ENCODE measurements around the gene IFI44.

The IFI44 gene

GRCh38 chr1:78672428-78672827, 22.8 kb downstream of the IFI44 start:
- no peaks in the 10 kb centered on the region for H3K4me1 ChIP-seq (ENCODE audit: insufficient read depth, poor library complexity, severe bottlenecking)
- H3K9me3 ChIP-seq (ENCODE audit: severe bottlenecking) = no peaks in the 10 kb centered on the region
- H3K27ac ChIP-seq (ENCODE audit: poor library complexity, severe bottlenecking) = no peak overlapping the region
- TF ChIP-seq CTCF (IDR thresholded peaks at IDR 0.05; ENCODE audit: poor library complexity, severe bottlenecking) = no peak
- H3K36me3 ChIP-seq (ENCODE audit: low read depth) = no peaks in the 10 kb centered on the region
- no peak for ATAC-seq (ENCODE audit: low read depth)
- no peak for DNase-seq (ENCODE audit: low spot score)
- no peaks in the 10 kb centered on the region for H3K27me3 ChIP-seq (ENCODE audit: insufficient read depth, poor library complexity, severe bottlenecking)
- H3K4me3 ChIP-seq (ENCODE audit: severe bottlenecking) = no peak overlapping the region

GRCh38 chr1:78673120-78673519, 23.5 kb downstream of the IFI44 start:
- H3K27me3 ChIP-seq (ENCODE audit: insufficient read depth, poor library complexity, severe bottlenecking) = no peaks in the 10 kb centered on the region
- no peak for ATAC-seq (ENCODE audit: low read depth)
- TF ChIP-seq CTCF (IDR thresholded peaks at IDR 0.05; ENCODE audit: poor library complexity, severe bottlenecking) = no peak
- H3K4me1 ChIP-seq (ENCODE audit: insufficient read depth, poor library complexity, severe bottlenecking) = no peaks in the 10 kb centered on the region
- no peak for DNase-seq (ENCODE audit: low spot score)
- H3K9me3 ChIP-seq (ENCODE audit: severe bottlenecking) = no peaks in the 10 kb centered on the region
- H3K4me3 ChIP-seq (ENCODE audit: severe bottlenecking) = no peak overlapping the region
- no peak overlapping the region for H3K27ac ChIP-seq (ENCODE audit: poor library complexity, severe bottlenecking)
- no peaks in the 10 kb centered on the region for H3K36me3 ChIP-seq (ENCODE audit: low read depth)

GRCh38 chr1:78676347-78676982, 26.8 kb downstream of the IFI44 start:
- H3K4me1 ChIP-seq (ENCODE audit: insufficient read depth, poor library complexity, severe bottlenecking) = no peaks in the 10 kb centered on the region
- H3K4me3 ChIP-seq (ENCODE audit: severe bottlenecking) = no peak overlapping the region
- no peak for DNase-seq (ENCODE audit: low spot score)
- H3K36me3 ChIP-seq (ENCODE audit: low read depth) = no peaks in the 10 kb centered on the region
- no peak overlapping the region for H3K27ac ChIP-seq (ENCODE audit: poor library complexity, severe bottlenecking)
- no peaks in the 10 kb centered on the region for H3K27me3 ChIP-seq (ENCODE audit: insufficient read depth, poor library complexity, severe bottlenecking)
- H3K9me3 ChIP-seq (ENCODE audit: severe bottlenecking) = no peaks in the 10 kb centered on the region
- peak; percentile 41; the same call in 1 of the 3 replicates for ATAC-seq (ENCODE audit: low read depth)
- TF ChIP-seq CTCF (IDR thresholded peaks at IDR 0.05; ENCODE audit: poor library complexity, severe bottlenecking) = peak; percentile 93

GRCh38 chr1:78676993-78677392, 27.4 kb downstream of the IFI44 start:
- Histone ChIP-seq H3K4me1 (ENCODE audit: insufficient read depth, poor library complexity, severe bottlenecking) (no peaks in the 10 kb centered on the region), H3K27ac (ENCODE audit: poor library complexity, severe bottlenecking) (no peak overlapping the region), H3K4me3 (ENCODE audit: severe bottlenecking) (no peak overlapping the region), H3K36me3 (ENCODE audit: low read depth) (no peaks in the 10 kb centered on the region), H3K9me3 (ENCODE audit: severe bottlenecking) (no peaks in the 10 kb centered on the region), H3K27me3 (ENCODE audit: insufficient read depth, poor library complexity, severe bottlenecking) (no peaks in the 10 kb centered on the region)
- no peak for TF ChIP-seq CTCF (IDR thresholded peaks at IDR 0.05; ENCODE audit: poor library complexity, severe bottlenecking)
- DNase-seq (ENCODE audit: low spot score) (no peak), ATAC-seq (ENCODE audit: low read depth) (no peak)

GRCh38 chr1:78677788-78678187, 28.2 kb downstream of the IFI44 start:
- no peak overlapping the region for H3K4me3 ChIP-seq (ENCODE audit: severe bottlenecking)
- ATAC-seq (ENCODE audit: low read depth) (no peak), DNase-seq (ENCODE audit: low spot score) (no peak)
- H3K4me1 ChIP-seq (ENCODE audit: insufficient read depth, poor library complexity, severe bottlenecking) = peaks cover 1% of the 10 kb centered on the region
- no peaks in the 10 kb centered on the region for H3K9me3 ChIP-seq (ENCODE audit: severe bottlenecking)
- H3K36me3 ChIP-seq (ENCODE audit: low read depth) = no peaks in the 10 kb centered on the region
- H3K27ac ChIP-seq (ENCODE audit: poor library complexity, severe bottlenecking) = no peak overlapping the region
- H3K27me3 ChIP-seq (ENCODE audit: insufficient read depth, poor library complexity, severe bottlenecking) = no peaks in the 10 kb centered on the region
- TF ChIP-seq CTCF (IDR thresholded peaks at IDR 0.05; ENCODE audit: poor library complexity, severe bottlenecking) = no peak
